HG02588 (cell line): ENCODE data around the gene AFF4.
"Not testable (repeated sequence)": the region's sequence is repeated elsewhere in the genome, so short reads cannot be mapped to it uniquely, and the experiment has no call there.

Experiments used
- ATAC-seq: cut with Tn5 transposase; IDR thresholded peaks from one replicate; pipeline ENCODE4 v1.9.1; 2021; ENCODE audit warnings: mild to moderate bottlenecking, moderate library complexity; ENCODE audit not compliant: unreplicated experiment

Gene AFF4

GRCh38 chr5:132860742-132861141 lies 102.7 kb downstream of the AFF4 start:
- no peak for ATAC-seq

- ATAC-seq = no peak
Measured at GRCh38 chr5:132859889-132860437, 103.5 kb downstream of the AFF4 start.

GRCh38 chr5:132856011-132856410 lies 107.4 kb downstream of the AFF4 start:
- no peak for ATAC-seq

GRCh38 chr5:132854992-132855391 lies 108.4 kb downstream of the AFF4 start:
- ATAC-seq = not testable (repeated sequence)

- ATAC-seq = no peak
Measured at GRCh38 chr5:132854301-132854700, 109.1 kb downstream of the AFF4 start.

GRCh38 chr5:132853790-132854189 lies 109.6 kb downstream of the AFF4 start:
- ATAC-seq = no peak

- ATAC-seq = no peak
Measured at GRCh38 chr5:132853323-132853722, 110.1 kb downstream of the AFF4 start.

GRCh38 chr5:132850066-132850465 lies 113.4 kb downstream of the AFF4 start:
- no peak for ATAC-seq

GRCh38 chr5:132849347-132849746 lies 114.1 kb downstream of the AFF4 start:
- ATAC-seq = no peak

GRCh38 chr5:132848270-132848669 lies 115.2 kb downstream of the AFF4 start:
- no peak for ATAC-seq

GRCh38 chr5:132841305-132841704 lies 122.1 kb downstream of the AFF4 start:
- ATAC-seq = no peak

GRCh38 chr5:132840896-132841295 lies 122.5 kb downstream of the AFF4 start:
- no peak for ATAC-seq

- no peak for ATAC-seq
Measured at GRCh38 chr5:132840313-132840712, 123.1 kb downstream of the AFF4 start.

GRCh38 chr5:132839426-132840301 lies 123.8 kb downstream of the AFF4 start:
- ATAC-seq = no peak

- no peak for ATAC-seq
Measured at GRCh38 chr5:132838516-132839282, 124.7 kb downstream of the AFF4 start.

GRCh38 chr5:132837868-132838267 lies 125.6 kb downstream of the AFF4 start:
- ATAC-seq = no peak

GRCh38 chr5:132836852-132837251 lies 126.6 kb downstream of the AFF4 start:
- ATAC-seq = no peak

- no peak for ATAC-seq
Measured at GRCh38 chr5:132834057-132834456, 129.4 kb downstream of the AFF4 start.

GRCh38 chr5:132832612-132833011 lies 130.8 kb downstream of the AFF4 start:
- ATAC-seq = no peak

- ATAC-seq = no peak
Measured at GRCh38 chr5:132831095-132831860, 132.2 kb downstream of the AFF4 start.
